Keratinocyte (primary cell): Measurements from ENCODE around the gene PRKD1. TPM values are rescaled to one million over a fixed set of nuclear protein-coding genes. Genes with fewer than 3 reads are reported as not detected.

Experiments used
- DNase-seq: peaks from one replicate; pipeline ENCODE4 v3.0.0-alpha.2; 2011; ENCODE audit warnings: low read depth, missing footprints, low spot score
- FAIRE-seq: peaks from 2 replicates; lab custom pipeline; 2011; peaks lifted over from hg19 to GRCh38; lab: Jason Lieb, UNC
- H2AFZ ChIP-seq: 2 replicates; pipeline ENCODE4 v1.6.0; 2012; ENCODE audit warnings: low read length, control low read depth, inconsistent platforms; ENCODE audit not compliant: control insufficient read depth
- H3K27ac ChIP-seq: 2 replicates; pipeline ENCODE4 v1.5.1; 2011; ENCODE audit warnings: low read length; ENCODE audit not compliant: control insufficient read depth, insufficient read depth
- H3K27me3 ChIP-seq: 3 replicates; pipeline ENCODE4 v1.6.0; 2011; ENCODE audit warnings: low read length; ENCODE audit not compliant: control insufficient read depth, insufficient read depth; ENCODE audit errors: extremely low read depth
- H3K36me3 ChIP-seq, 2 experiments: 2 replicates in 1 of 2; 3 replicates in 1 of 2; pipeline ENCODE4 v1.5.1; 2011; ENCODE audit warnings: low read length in 2 of 2, mild to moderate bottlenecking in 1 of 2; ENCODE audit not compliant: control insufficient read depth in 2 of 2, insufficient read depth in 2 of 2; ENCODE audit errors: extremely low read depth in 1 of 2
- H3K4me1 ChIP-seq: 3 replicates; pipeline ENCODE4 v1.5.1; 2011; ENCODE audit warnings: low read length; ENCODE audit not compliant: control insufficient read depth, insufficient read depth; ENCODE audit errors: extremely low read depth
- H3K4me2 ChIP-seq: 3 replicates; pipeline ENCODE4 v1.6.0; 2011; ENCODE audit warnings: low read depth, low read length; ENCODE audit not compliant: control insufficient read depth, insufficient read depth; ENCODE audit errors: extremely low read depth
- H3K4me3 ChIP-seq, 3 experiments: fragments of 200-600 bp in 1 of 3; sonication (generic) in 1 of 3; 2 replicates in 2 of 3; 3 replicates in 1 of 3; pipeline ENCODE4 v1.5.1; 2011 to 2016; ENCODE audit warnings: low read length in 3 of 3, mild to moderate bottlenecking in 3 of 3, control low read depth in 2 of 3, inconsistent platforms in 1 of 3, low read depth in 1 of 3, mixed read lengths in 1 of 3, mixed run types in 1 of 3, moderate library complexity in 1 of 3; ENCODE audit not compliant: control insufficient read depth in 2 of 3, insufficient read depth in 2 of 3; ENCODE audit errors: extremely low read depth in 1 of 3
- H3K79me2 ChIP-seq: 2 replicates; pipeline ENCODE4 v1.6.0; 2012; ENCODE audit warnings: low read length; ENCODE audit not compliant: control insufficient read depth, insufficient read depth
- H3K9ac ChIP-seq: 3 replicates; pipeline ENCODE4 v1.6.0; 2011; ENCODE audit warnings: low read length; ENCODE audit not compliant: control insufficient read depth, insufficient read depth; ENCODE audit errors: extremely low read depth
- H3K9me1 ChIP-seq: 3 replicates; pipeline ENCODE4 v1.6.0; 2011; ENCODE audit warnings: low read length; ENCODE audit not compliant: control insufficient read depth, insufficient read depth; ENCODE audit errors: extremely low read depth
- H3K9me3 ChIP-seq: 2 replicates; pipeline ENCODE4 v1.5.1; 2012; ENCODE audit warnings: low read depth, low read length; ENCODE audit not compliant: control insufficient read depth
- H4K20me1 ChIP-seq: 3 replicates; pipeline ENCODE4 v1.6.0; 2011; ENCODE audit warnings: low read length; ENCODE audit not compliant: control insufficient read depth, insufficient read depth; ENCODE audit errors: extremely low read depth
- EZH2 ChIP-seq: IDR thresholded peaks from one replicate; pipeline ENCODE4 v1.6.1; 2012; ENCODE audit warnings: inconsistent platforms, mild to moderate bottlenecking, low read length, moderate library complexity
- dilution Hi-C: fragments of 300-500 bp; cut with MboI; formaldehyde crosslinking; loops from one replicate; pipeline ENCODE4 v1.7.0; 2020; ENCODE audit warnings: low sequenced_read_pairs; ENCODE audit not compliant: extremely low pct_ligation_motif_present
- polyA plus RNA-seq, 5 experiments: library from polyadenylated mRNA; depleted of rRNA in 3 of 5; stranded (reverse) in 3 of 5; stranded (forward) in 1 of 5; unstranded in 1 of 5; fragments of >200 nt; gene quantifications; 1 replicate in 1 of 5; 2 replicates in 3 of 5; 3 replicates in 1 of 5; pipeline versions ENCODE4 v1.2.1 to v1.2.3, GENCODE V29; 2011 to 2012; ENCODE audit warnings: missing spikeins in 2 of 5, low read depth in 1 of 5, low replicate concordance in 1 of 5
- TF ChIP-seq, protein P1 (sequence below), 3 experiments: IDR thresholded peaks in 1 of 3; conservative IDR thresholded peaks in 1 of 3; optimal IDR thresholded peaks in 1 of 3; 2 replicates in 2 of 3; 3 replicates in 1 of 3; pipeline versions ENCODE3 to v1.5.1; 2011; ENCODE audit warnings: low read length in 3 of 3, mild to moderate bottlenecking in 3 of 3, moderate library complexity in 2 of 3, control low read depth in 1 of 3, inconsistent platforms in 1 of 3; ENCODE audit not compliant: insufficient read depth in 2 of 3; ENCODE audit errors: extremely low read depth in 1 of 3

PRKD1 gene
- polyA plus RNA-seq, 1 donor (not counting 4 experiments of a cell fraction or from before 2014, with no cell fraction given), result 0.49 TPM

- H3K79me2 ChIP-seq, result no peaks in the 10 kb centered on the region
- dilution Hi-C loops, result loop anchor here (25.0 kb wide), 1 partner anchor 767 kb away; the partner anchor contains the start of gene FOXG1
- no peak for FAIRE-seq
These were observed 398.2 kb downstream of the PRKD1 start for GRCh38 chr14:29529418-29529817.

GRCh38 chr14:29528889-29529288, 398.8 kb downstream of the PRKD1 start:
- Histone ChIP-seq H3K27me3 (no peaks in the 10 kb centered on the region), H3K9me3 (no peaks in the 10 kb centered on the region), H3K4me1 (no peaks in the 10 kb centered on the region), H3K27ac (no peak overlapping the region), H3K36me3 (no peaks in the 10 kb centered on the region), H3K9ac (no peak overlapping the region), H3K4me2 (no peak overlapping the region), H2AFZ (no peak overlapping the region), H3K9me1 (no peaks in the 10 kb centered on the region), H3K79me2 (no peaks in the 10 kb centered on the region), H3K4me3 (no peak overlapping the region), H4K20me1 (no peaks in the 10 kb centered on the region)
- FAIRE-seq, result no peak
- DNase-seq, result no peak
- dilution Hi-C loops, result loop anchor here (25.0 kb wide), 1 partner anchor 767 kb away; the partner anchor contains the start of gene FOXG1
- TF ChIP-seq EZH2, result no peak
- TF ChIP-seq, protein P1, sequence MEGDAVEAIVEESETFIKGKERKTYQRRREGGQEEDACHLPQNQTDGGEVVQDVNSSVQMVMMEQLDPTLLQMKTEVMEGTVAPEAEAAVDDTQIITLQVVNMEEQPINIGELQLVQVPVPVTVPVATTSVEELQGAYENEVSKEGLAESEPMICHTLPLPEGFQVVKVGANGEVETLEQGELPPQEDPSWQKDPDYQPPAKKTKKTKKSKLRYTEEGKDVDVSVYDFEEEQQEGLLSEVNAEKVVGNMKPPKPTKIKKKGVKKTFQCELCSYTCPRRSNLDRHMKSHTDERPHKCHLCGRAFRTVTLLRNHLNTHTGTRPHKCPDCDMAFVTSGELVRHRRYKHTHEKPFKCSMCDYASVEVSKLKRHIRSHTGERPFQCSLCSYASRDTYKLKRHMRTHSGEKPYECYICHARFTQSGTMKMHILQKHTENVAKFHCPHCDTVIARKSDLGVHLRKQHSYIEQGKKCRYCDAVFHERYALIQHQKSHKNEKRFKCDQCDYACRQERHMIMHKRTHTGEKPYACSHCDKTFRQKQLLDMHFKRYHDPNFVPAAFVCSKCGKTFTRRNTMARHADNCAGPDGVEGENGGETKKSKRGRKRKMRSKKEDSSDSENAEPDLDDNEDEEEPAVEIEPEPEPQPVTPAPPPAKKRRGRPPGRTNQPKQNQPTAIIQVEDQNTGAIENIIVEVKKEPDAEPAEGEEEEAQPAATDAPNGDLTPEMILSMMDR (optimal IDR thresholded peaks at IDR 0.05 in 1 of 3, IDR thresholded peaks at IDR 0.05 in 1 of 3, conservative IDR thresholded peaks at IDR 0.05 in 1 of 3; ENCODE audit: extremely low read depth in 1 of 3, insufficient read depth in 2 of 3, low read length in 3 of 3), result no peak

More at GRCh38 chr14:29529418-29529817, 398.2 kb downstream of the PRKD1 start:
- no peaks in the 10 kb centered on the region for H3K9me3 ChIP-seq
- no peaks in the 10 kb centered on the region for H3K36me3 ChIP-seq
- DNase-seq, result no peak
- no peak overlapping the region for H2AFZ ChIP-seq
- H3K9me1 ChIP-seq, result no peaks in the 10 kb centered on the region
- no peak overlapping the region for H3K4me2 ChIP-seq
- H3K27me3 ChIP-seq, result no peaks in the 10 kb centered on the region
- TF ChIP-seq, protein P1 (optimal IDR thresholded peaks at IDR 0.05 in 1 of 3, IDR thresholded peaks at IDR 0.05 in 1 of 3, conservative IDR thresholded peaks at IDR 0.05 in 1 of 3; ENCODE audit: extremely low read depth in 1 of 3, insufficient read depth in 2 of 3, low read length in 3 of 3), result peak in 2 of 3 experiments; percentile 27 to 35
- no peak for TF ChIP-seq EZH2
- no peaks in the 10 kb centered on the region for H4K20me1 ChIP-seq
- no peak overlapping the region for H3K9ac ChIP-seq
- no peak overlapping the region for H3K4me3 ChIP-seq
- H3K27ac ChIP-seq, result no peak overlapping the region
- H3K4me1 ChIP-seq, result no peaks in the 10 kb centered on the region
